AG04450 (cell line): Measurements from ENCODE around the gene DMD. TPM values are rescaled to one million over a fixed set of nuclear protein-coding genes. Genes with fewer than 3 reads are reported as not detected.

ENCODE experiments used
- CTCF ChIA-PET: fragments of 300-600, 350-600 bp; formaldehyde crosslinking; extraction: SDS; loops from one replicate; lab custom pipeline; 2022; ENCODE audit warnings: antibody characterized with exemption, inconsistent platforms; lab: Charles Lee
- POLR2A ChIA-PET: fragments of 350-600 bp; formaldehyde crosslinking; extraction: SDS; loops from one replicate; lab custom pipeline; 2021; ENCODE audit warnings: antibody characterized with exemption, inconsistent platforms; lab: Yijun Ruan, JAX
- DNase-seq: peaks from one replicate; pipeline ENCODE4 v3.0.0-alpha.2; 2011; ENCODE audit warnings: low read depth, low spot score
- H3K27ac ChIP-seq: one replicate; pipeline ENCODE4 v1.5.1; 2012; ENCODE audit warnings: low read depth, low read length, control low read depth
- H3K27me3 ChIP-seq: one replicate; pipeline ENCODE4 v1.6.0; 2012; ENCODE audit warnings: low read length; ENCODE audit not compliant: control insufficient read depth, insufficient read depth
- H3K4me3 ChIP-seq: 2 replicates; pipeline ENCODE4 v1.5.1; 2011; ENCODE audit warnings: mild to moderate bottlenecking, low read depth, low read length, control low read depth
- H3K9me3 ChIP-seq: 2 replicates; pipeline ENCODE4 v1.5.1; 2012; ENCODE audit warnings: low read length; ENCODE audit not compliant: control insufficient read depth, insufficient read depth
- polyA plus RNA-seq: library from polyadenylated mRNA; depleted of rRNA; stranded (reverse); fragments of >200 nt; gene quantifications from 2 replicates; pipeline ENCODE4 v1.2.3, GENCODE V29; 2011
- TF ChIP-seq, protein P1 (sequence below): IDR thresholded peaks from 2 replicates; pipeline ENCODE4 v1.5.1; 2011; ENCODE audit warnings: low read depth, low read length, control low read depth, inconsistent platforms

DMD gene
- polyA plus RNA-seq, 1 experiment: 7.6 TPM

DNA sequence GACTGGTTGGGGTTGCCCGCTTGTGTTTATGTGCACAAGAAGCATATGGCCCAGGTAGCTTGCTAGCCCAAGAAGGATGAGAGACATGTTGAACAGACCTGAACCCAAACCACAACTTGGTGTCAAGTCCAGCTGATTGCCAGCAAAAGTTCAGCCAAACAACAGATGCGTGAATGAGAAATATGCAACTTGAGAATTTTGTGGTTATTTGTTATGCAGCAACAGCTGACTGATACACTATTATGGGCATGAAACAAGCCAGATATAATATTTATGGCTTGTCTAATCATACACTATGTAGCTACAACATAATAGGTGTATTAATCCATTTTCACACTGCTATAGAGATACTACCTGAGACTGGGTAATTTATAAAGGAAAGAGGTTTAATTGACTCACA is 2073.2 kb downstream of the DMD start:
- no peak for DNase-seq
- Histone ChIP-seq H3K27ac (no peak overlapping the region), H3K9me3 (peaks cover 2% of the 10 kb centered on the region; the same call in 1 of the 2 replicates), H3K27me3 (no peaks in the 10 kb centered on the region), H3K4me3 (no peak overlapping the region)
- TF ChIP-seq, protein P1, sequence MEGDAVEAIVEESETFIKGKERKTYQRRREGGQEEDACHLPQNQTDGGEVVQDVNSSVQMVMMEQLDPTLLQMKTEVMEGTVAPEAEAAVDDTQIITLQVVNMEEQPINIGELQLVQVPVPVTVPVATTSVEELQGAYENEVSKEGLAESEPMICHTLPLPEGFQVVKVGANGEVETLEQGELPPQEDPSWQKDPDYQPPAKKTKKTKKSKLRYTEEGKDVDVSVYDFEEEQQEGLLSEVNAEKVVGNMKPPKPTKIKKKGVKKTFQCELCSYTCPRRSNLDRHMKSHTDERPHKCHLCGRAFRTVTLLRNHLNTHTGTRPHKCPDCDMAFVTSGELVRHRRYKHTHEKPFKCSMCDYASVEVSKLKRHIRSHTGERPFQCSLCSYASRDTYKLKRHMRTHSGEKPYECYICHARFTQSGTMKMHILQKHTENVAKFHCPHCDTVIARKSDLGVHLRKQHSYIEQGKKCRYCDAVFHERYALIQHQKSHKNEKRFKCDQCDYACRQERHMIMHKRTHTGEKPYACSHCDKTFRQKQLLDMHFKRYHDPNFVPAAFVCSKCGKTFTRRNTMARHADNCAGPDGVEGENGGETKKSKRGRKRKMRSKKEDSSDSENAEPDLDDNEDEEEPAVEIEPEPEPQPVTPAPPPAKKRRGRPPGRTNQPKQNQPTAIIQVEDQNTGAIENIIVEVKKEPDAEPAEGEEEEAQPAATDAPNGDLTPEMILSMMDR: no peak
- CTCF ChIA-PET: no interaction called here
- POLR2A ChIA-PET: no interaction called here

DNA sequence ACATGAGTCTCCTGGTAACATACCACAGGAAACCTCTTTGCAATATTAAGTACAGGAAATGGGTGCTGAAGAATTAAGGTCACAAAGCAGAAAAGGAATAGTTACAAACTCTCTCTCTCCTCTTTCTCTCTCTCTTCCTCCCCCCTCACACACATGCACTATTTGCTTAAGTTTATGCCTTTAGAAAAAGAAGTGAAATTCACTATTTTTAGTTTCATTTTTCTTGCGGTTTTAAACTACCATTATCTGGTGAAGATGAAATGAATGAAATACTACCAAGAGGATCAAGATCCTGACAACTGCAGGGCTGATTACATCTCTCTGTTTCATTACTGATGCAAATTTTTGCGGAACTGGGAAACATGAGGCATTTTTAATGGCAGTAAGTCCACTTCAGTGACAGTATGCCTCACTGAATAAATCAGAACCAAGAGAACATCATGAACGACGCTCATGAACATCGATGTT is 2075.2 kb downstream of the DMD start:
- Histone ChIP-seq H3K27ac (no peak overlapping the region), H3K4me3 (no peak overlapping the region), H3K27me3 (no peaks in the 10 kb centered on the region), H3K9me3 (peaks cover 2% of the 10 kb centered on the region; the same call in 1 of the 2 replicates)
- POLR2A ChIA-PET: no interaction called here
- CTCF ChIA-PET: no interaction called here
- DNase-seq: no peak
- TF ChIP-seq, protein P1: no peak

DNA sequence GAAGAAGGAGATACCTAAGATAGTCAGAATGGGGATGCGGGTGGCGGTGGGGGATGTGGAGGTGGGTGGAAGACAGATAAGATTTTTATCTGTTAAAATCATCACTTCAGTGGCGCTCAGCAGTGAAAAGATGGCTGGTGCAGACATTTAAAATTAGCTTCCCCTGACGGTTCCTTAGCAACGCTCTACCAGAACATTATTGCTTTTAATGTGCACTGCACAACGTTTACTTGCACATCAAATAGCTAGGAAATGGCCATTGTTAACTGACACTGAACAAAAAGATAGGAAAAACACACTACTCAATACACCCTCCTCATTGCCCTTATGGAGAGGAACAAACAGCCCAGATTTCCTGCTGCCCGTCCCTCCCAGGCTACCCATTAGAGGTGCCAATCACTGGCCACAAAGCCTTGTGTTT is 2078.5 kb downstream of the DMD start:
- no peaks in the 10 kb centered on the region for H3K27me3 ChIP-seq

DNA sequence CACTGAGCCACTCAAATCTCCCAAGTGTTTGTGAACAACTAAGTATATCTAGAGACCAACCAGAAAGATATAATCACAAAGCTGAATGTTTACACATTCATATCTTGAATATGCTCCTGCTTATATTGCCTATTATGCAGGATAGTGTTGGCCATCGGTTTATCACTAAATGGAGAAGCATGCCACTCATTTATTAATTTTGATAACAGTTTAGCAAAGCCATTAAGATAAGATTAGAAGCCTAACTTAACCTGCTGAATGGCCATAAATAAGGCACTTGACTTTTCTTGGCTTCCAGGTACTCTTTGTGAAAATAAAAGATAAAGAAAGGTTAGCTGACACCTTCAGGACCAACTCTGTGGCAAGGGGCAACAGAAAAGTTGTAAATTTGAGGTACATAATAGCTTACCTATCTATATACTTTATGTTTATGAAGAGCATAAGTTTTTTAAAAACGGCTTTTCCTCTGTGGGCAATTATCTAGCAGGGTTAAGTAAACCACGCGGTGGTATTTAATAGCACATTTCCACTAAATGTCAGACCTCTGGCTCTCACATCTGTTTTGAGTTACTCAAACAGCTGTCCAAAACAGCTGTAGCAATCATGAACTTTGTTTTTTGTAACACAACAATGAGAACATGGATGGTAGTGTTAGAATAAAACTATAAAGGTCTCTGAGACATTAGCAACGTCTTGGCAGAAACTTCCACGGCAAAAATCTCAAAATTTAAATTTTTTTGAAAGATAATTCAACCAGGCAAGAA is 2080.7 kb downstream of the DMD start:
- CTCF ChIA-PET: no interaction called here
- Histone ChIP-seq H3K9me3 (no peaks in the 10 kb centered on the region), H3K27me3 (no peaks in the 10 kb centered on the region), H3K4me3 (no peak overlapping the region), H3K27ac (no peak overlapping the region)
- POLR2A ChIA-PET: no interaction called here
- TF ChIP-seq, protein P1: no peak
- DNase-seq: no peak

More for the DNA sequence above, 2078.5 kb downstream of the DMD start:
- Histone ChIP-seq H3K9me3 (no peaks in the 10 kb centered on the region), H3K4me3 (no peak overlapping the region), H3K27ac (no peak overlapping the region)
- DNase-seq: no peak
- ChIA-PET CTCF (no interaction called here), POLR2A (no interaction called here)
- TF ChIP-seq, protein P1: no peak

DNA sequence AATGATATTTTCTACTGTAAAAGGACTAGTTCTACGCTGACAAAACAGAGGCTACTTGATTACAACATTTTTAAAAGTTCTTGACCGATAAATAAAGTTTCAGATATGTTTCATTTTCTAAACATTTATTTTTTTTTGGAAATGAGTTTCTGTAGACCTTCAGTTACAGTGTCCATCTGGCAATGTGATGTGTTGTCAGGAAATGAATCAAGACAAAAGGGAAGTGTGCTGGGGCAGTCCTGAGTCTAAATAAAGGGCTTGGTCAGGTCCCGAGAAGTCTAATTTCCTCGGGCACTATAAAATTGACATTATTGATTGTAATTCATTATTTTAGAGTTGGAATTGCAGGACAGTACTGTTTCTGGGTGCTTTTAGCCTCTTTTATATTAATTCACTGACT is 2082.5 kb downstream of the DMD start:
- ChIA-PET CTCF (no interaction called here), POLR2A (no interaction called here)
- H3K27me3 ChIP-seq: no peaks in the 10 kb centered on the region
- no peaks in the 10 kb centered on the region for H3K9me3 ChIP-seq
- H3K27ac ChIP-seq: no peak overlapping the region
- TF ChIP-seq, protein P1: no peak
- no peak overlapping the region for H3K4me3 ChIP-seq
- DNase-seq: no peak
